GM19099 (cell line): Measurements from ENCODE around the gene TMEM63C.

Experiments used
- POLR2A ChIP-seq: IDR thresholded peaks from 3 replicates; pipeline ENCODE4 v1.6.1; 2011; ENCODE audit warnings: low read depth; ENCODE audit not compliant: insufficient read length; ENCODE audit errors: extremely low read depth

Gene TMEM63C

DNA sequence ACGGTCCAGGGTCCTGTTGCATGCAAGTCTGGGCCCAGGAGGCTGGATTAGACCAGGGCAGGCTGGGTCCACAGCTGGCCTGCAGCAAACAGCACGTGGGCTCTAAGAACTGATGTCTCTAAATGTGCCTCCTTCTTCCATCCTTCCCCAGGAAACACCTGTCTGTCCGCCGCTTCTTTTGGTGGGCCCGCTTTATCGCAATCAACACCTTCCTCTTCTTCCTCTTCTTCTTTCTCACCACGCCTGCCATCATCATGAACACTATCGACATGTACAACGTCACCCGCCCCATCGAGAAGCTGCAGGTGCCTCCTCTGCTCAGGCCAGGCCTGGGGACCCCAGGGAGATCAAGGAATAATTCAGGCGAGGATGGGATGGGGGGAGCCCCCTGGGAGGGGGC, 61.2 kb downstream of the TMEM63C start:
- TF ChIP-seq POLR2A: no peak

DNA sequence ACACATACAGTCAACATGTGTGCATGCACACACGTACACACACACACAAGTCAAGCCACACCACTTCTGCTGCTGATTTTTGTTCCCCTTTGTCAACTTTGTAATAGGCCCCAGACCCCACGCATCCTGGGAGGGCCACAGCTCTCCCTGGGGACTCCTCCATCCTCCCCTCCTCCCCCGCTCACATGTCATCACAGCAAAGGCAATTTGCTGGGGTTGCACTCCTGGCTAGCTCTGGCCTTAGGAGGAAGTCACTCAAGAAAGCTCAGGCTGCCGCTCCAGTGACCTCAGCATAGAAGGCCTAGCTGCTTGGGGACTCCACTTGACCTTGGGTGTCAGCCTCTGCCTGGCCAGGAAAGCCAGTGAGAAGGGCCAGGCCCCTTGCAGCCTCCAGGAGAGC, 62.3 kb downstream of the TMEM63C start:
- TF ChIP-seq POLR2A: no peak

DNA sequence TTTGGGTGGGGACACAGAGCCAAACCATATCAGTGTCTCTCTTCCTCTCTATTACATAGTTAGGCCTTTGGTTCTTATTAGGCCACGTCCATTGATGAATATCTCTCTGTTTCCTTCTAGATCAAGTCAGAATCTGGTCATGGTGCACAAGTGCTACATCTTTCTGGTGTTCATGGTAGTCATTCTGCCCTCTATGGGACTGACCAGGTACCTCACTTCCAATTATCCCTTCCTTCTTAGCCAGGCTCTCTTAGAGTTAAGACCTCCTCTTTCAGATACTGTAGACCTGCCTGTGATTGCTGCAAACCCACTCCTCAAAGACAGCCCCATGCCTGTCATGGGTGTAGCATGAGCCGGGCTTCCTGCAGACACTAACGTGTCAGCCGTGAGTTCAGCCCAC, 64.2 kb downstream of the TMEM63C start:
- TF ChIP-seq POLR2A: no peak

DNA sequence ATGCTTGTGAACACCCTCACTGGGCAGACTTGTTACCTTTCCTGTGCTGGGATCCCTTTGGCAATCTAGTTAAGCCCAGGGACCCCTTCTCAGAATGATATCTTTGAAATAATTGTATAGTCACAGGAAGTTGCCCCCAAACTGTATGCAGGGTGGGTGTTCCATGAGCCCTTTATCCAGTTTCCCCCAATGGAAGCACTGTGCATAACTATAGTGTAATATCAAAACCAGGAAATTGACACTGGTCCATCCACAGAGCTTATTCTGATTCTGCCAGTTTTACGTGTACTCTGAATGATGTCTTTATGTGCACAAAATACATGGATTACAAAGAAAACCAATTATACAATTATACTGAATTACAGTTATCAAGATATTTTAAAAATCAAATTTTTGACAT, 65.2 kb downstream of the TMEM63C start:
- TF ChIP-seq POLR2A: no peak

DNA sequence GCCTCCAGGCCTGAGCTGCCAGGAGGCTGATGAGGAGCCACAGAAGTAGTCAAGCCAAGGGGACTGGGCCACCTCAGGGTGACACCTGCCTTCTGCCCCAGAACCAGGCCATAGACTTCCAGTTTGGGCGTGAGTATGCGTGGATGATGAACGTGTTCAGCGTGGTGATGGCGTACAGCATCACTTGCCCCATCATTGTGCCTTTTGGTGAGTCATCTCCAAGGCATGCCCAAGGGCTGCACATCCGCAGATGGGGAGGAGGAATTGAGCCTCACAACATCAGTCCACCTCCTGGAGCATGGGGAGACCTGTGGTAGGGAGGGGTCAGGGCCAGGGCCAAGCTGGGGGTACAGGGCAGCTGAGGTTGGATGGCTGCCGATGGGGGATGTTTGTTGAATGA, 67.1 kb downstream of the TMEM63C start:
- TF ChIP-seq POLR2A: no peak

DNA sequence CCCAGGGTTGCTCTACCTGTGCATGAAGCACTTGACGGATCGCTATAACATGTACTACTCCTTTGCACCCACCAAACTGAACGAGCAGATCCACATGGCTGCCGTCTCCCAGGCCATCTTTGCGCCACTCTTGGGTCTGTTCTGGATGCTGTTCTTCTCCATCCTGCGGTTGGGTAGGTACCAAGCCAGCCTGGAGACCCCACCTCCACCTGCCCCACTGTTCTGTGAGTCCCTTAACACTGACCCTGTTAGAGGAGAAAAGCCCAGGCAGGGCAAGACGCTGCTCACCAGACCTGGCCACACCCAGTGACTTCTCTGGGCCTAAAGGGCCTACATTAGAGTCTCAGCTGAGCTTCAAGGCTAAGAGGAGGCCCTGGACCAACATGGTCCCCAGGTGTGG, 67.7 kb downstream of the TMEM63C start:
- TF ChIP-seq POLR2A: no peak

DNA sequence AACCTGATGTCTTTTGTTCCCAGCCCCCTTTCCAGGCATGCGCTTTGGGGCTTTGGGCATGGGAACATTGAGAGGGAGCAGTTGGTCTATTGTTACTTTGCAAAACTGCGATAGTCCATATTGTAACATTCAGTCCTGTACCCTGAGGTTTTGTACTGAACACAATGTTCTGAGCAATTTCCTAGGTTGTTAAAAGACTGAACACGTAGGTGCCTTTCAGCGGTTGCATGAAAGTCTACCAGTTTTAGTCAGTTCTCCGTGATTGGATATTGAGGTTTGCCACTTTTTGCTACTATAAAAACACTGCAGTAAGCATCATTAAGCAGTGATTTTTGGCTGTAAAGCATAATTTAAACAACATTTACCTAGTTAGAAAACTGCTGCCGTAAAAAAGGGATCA, 69.3 kb downstream of the TMEM63C start:
- TF ChIP-seq POLR2A: no peak

DNA sequence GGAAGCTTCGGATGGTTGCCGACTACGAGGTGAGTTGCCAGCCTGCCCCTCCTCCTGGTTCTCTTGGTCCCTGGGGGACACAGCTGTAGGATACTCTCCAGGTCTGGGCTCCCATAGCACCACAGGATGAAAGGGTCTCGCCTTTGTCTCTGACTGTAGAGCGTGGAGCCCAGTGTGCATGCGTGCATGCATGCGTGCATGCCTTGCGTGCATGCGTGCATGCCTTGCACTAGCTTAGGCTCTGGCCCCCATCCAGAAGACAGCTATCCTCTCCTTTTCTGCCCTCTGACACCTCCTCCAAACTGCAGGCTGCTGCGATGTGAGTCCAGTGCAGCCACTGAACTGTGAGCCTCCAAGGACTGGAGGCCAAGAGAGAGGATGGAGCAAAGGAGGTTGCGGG, 70.3 kb downstream of the TMEM63C start:
- TF ChIP-seq POLR2A: no peak

DNA sequence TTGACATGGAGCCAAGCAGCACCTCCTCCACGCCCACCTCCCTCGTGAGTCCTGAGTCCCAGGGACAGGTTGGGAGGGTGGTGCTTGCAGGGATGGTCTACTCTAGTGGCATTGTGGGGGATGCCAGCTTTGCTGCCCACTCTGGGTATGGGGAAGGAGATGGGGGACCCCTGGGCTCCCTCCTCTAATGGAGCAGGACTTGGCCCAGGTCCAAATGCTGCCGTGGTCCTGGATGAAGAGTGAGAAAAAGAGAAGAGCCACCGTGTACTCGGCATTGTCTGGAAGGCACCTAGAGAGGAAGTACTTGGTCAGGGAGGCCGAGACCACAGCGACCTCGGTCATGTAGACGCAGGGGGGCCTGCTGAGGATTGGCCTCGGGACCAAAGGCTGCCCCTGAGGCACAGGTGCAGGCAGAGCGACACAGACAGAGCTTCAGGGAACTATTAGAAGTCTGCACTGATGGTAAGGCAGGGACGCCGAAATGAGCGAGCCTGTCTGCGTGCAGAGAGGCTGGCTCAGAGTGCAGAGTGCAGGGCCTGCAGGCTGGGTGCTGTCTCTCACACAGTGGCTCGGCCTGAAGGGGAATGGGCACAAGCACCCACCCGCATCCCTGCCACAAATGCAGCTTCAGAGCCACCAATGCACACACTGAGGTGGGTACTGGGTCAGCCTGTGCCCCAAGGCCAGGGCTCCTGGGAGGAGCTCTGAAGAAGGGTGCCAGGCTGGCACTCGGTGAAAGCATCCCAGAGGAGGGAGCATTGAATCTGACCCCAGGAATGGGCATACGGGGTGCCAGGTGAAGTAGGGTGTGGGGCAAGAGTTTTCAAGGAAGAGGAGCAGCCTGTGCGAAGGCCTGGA, 72.0 kb downstream of the TMEM63C start:
- TF ChIP-seq POLR2A: no peak

DNA sequence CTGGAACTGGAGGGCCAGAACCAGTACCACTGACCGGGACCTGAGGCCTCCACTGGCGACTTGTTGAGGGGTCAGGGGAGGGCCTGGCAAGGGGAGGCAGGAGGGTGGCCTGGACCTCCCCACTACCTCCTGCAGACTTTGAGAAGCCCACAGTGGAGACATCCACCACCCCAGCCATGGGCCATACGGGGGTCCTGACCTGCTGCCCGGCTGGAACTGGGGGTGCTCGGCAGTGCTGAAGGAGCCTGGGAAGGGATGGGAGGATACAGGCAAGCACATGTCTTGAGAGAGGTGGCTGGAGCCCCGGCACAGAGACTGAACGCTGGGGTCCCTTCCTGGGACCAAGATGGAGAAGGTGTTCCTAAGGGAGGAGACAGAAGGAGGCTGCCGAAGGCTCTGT, 75.1 kb downstream of the TMEM63C start:
- no peak for TF ChIP-seq POLR2A

DNA sequence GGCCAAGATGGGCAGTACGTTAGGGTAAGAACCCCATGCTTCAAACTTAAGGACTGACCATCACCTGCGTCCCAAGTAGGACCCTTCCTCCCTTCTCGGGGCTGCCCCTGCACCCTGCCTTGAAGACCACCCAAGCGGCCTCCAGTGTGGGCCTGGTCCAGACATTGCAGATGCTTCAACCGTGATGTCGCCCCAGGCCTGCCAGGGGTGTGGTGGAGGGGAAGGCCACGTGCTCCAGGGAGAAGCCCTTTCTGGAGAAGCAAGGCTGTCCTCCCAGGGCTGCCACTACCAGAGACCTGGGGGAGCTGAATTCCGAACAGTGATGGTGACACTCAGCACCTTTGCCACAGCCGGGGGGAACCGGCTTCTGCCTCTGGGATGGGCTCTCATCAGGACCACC, 76.1 kb downstream of the TMEM63C start:
- no peak for TF ChIP-seq POLR2A

DNA sequence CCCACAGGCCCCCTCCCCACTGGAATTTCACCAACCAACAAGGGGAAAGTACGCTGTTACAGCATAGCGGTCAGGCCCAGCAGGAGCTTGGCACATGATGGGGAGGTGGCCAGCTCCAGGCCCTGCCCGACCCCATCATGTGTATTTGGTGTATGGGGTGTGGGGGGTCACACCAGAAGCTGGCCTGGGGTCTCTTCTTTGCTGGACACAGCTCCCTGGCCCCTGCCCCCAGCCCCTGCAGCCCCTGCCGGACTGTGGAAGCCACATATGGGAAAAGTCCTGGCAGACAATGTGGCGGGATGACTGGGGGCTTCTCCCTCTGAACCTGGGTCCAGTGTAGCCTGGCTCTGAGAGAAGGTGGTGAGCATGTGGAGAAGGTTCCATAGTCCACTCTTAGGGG, 77.0 kb downstream of the TMEM63C start:
- no peak for TF ChIP-seq POLR2A

DNA sequence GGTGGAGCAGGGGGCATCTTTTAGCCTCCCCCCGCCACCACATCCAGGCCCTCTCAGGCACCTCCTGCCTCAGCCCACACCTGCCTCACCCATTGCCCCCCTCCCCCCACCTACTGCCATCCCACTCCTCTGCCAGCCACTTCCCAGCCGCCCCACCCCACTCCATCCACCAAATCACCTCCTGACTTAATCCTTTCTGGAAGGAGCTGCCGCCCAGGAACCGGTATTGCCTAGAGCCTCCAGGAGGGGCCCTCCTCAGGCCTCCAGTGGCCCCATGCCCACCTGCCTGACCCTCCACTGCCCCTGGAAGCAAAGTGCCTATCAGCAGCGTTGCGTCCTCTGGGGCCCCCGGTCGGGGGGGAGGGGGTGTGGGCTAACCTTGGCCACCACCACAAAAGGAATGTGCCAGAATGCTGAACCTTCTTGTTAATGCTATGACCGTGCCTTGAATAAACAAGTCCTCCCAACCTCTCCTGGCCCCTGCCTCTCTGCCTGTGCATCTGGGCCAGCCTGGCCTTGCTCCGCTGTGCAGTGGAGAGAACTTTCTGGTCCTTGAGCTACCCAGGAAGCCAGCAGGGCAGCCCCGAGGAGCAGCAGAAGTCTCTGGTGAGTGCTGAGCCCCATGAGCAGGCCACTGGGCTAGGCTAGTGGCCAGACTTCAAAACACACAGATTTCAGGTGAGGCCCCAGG, 77.6 kb downstream of the TMEM63C start:
- no peak for TF ChIP-seq POLR2A

DNA sequence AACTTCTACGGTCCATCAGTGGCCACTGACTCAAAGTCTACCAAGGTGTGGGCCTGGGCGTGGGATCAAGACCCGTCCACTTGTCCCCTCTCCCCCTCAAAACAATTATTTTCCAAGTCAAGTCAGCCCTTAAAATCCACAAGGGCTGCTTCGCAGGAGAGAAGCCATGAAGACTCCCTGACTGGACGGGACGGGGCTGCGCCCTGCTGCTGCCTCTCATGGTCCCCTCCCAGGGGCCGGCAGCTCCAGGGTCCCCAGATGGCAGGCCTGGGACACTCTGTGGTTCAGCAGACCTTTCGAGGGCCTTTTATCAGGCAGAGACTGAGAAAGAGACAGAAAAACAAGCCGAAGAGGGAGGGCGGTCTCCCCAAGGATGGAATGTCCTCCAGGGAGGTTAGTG, 78.6 kb downstream of the TMEM63C start:
- TF ChIP-seq POLR2A: no peak

DNA sequence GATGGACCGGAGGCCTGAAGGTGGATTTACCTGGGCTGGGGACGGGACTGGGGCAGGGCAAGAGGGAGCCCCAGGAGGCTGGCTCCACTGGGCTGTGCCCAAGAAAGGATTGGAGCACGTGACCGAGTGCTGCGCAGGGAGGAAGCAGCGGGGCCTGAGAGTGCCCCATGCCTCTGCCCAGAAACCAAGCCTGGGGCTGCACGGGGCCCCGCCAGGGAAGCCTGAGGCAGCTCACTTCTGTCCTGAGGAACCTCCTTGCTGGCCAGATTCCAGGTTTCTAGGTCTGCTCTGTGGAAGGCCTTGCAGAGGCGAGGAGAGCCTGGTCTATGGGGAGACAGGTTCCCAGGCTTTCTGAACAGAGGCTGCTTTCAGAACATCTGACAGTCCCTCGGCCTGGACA, 79.0 kb downstream of the TMEM63C start:
- no peak for TF ChIP-seq POLR2A

DNA sequence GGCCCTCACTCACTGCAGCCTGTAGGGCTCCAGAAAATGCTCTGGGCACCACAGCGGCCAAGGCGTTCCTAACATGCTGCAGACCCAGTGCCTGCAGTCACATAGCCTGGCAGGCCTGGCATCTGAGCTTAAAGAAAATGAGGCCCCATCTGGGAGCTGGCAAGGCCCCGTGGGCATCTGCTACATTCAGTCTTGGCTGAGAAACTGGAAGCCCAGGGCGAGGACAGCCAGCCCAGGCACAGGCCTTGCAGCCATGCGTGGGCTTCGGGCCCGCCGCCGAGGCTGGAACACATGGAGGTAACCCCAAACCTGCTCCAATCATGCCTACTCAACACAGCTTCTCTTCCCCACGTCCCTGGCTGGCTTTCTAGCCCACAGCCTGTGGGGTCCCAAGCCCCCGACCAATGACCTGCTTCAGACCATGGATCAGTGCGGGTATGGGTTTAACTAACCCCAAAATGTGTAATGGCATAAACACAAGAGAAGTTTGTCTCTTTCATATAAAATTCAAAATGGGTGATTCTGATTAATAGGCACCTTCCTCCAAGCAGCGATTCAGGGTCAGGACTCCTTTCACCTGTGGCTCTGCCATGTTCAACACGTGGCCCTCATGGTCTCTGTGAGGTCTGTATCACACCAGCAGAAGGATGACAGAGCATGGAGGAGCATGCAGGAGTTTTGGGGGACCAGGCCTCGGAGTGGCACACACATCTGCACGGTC, 83.0 kb downstream of the TMEM63C start:
- TF ChIP-seq POLR2A: no peak
